Renal pelvis (tissue), 4 donors: ENCODE data around the gene TSC1. TPM values are rescaled to one million over a fixed set of nuclear protein-coding genes. Genes with fewer than 3 reads are reported as not detected.
"Not testable (repeated sequence)": the region's sequence is repeated elsewhere in the genome, so short reads cannot be mapped to it uniquely, and the experiment has no call there.

Experiments
- DNase-seq: peaks from one replicate; pipeline ENCODE4 v3.0.0-alpha.2; 2013
- polyA plus RNA-seq, 3 donors: library from polyadenylated mRNA; unstranded; fragments of 120-200 nt; gene quantifications; one replicate each; pipeline ENCODE4 v1.2.1, GENCODE V29; 2013; ENCODE audit not compliant: insufficient read length in 3 of 3

Gene TSC1
- polyA plus RNA-seq, 3 donors = 38.3 to 67.8 (median 56.3) TPM

- no peak for DNase-seq
These were observed 35.7 kb upstream of the TSC1 start for GRCh38 chr9:132980157-132980556.

GRCh38 chr9:132978451-132979131 is 34.2 kb upstream of the TSC1 start, which contains the start of gene GFI1B:
TSS of gene GFI1B (plus strand) at chr9:132978694. CDS start at chr9:132986679, 7,985 bp downstream.
- no peak for DNase-seq

- no peak for DNase-seq
These were observed 33.7 kb upstream of the TSC1 start for GRCh38 chr9:132978112-132978450.

- no peak for DNase-seq
These were observed 32.2 kb upstream of the TSC1 start for GRCh38 chr9:132976571-132976970.

- no peak for DNase-seq
These were observed 31.5 kb upstream of the TSC1 start for GRCh38 chr9:132975961-132976360.

- no peak for DNase-seq
These were observed 29.3 kb upstream of the TSC1 start for GRCh38 chr9:132973713-132974112.

- no peak for DNase-seq
These were observed 28.8 kb upstream of the TSC1 start for GRCh38 chr9:132973166-132973565.

- peak; percentile 64 for DNase-seq
These were observed 26.1 kb upstream of the TSC1 start for GRCh38 chr9:132970324-132971062.

- no peak for DNase-seq
These were observed 25.4 kb upstream of the TSC1 start for GRCh38 chr9:132969783-132970182.

GRCh38 chr9:132967908-132968307 is 23.5 kb upstream of the TSC1 start:
- not testable (repeated sequence) for DNase-seq

GRCh38 chr9:132965478-132965877 is 21.1 kb upstream of the TSC1 start:
- DNase-seq = no peak

- DNase-seq = no peak
These were observed 16.6 kb upstream of the TSC1 start for GRCh38 chr9:132961002-132961401.

GRCh38 chr9:132957805-132958204 is 13.4 kb upstream of the TSC1 start:
- no peak for DNase-seq

- DNase-seq = no peak
These were observed 11.4 kb upstream of the TSC1 start for GRCh38 chr9:132955768-132956167.

GRCh38 chr9:132955123-132955522 is 10.7 kb upstream of the TSC1 start:
- no peak for DNase-seq

GRCh38 chr9:132949709-132950108 is 5.3 kb upstream of the TSC1 start:
- no peak for DNase-seq

GRCh38 chr9:132948482-132949050 is 4.2 kb upstream of the TSC1 start:
- DNase-seq = no peak

- no peak for DNase-seq
These were observed 3.3 kb upstream of the TSC1 start for GRCh38 chr9:132947756-132948155.

- peak; percentile 24 for DNase-seq
These were observed 2.3 kb upstream of the TSC1 start for GRCh38 chr9:132946631-132947295.

GRCh38 chr9:132946211-132946610 is 1.8 kb upstream of the TSC1 start:
- no peak for DNase-seq

GRCh38 chr9:132945186-132946130 is 1.0 kb upstream of the TSC1 start:
- no peak for DNase-seq
